HG03066 (cell line): Measurements from ENCODE around the gene CETN1.

Experiments
- ATAC-seq: cut with Tn5 transposase; IDR thresholded peaks from one replicate; pipeline ENCODE4 v1.9.1; 2021; ENCODE audit warnings: low read depth; ENCODE audit not compliant: unreplicated experiment

Gene CETN1

DNA sequence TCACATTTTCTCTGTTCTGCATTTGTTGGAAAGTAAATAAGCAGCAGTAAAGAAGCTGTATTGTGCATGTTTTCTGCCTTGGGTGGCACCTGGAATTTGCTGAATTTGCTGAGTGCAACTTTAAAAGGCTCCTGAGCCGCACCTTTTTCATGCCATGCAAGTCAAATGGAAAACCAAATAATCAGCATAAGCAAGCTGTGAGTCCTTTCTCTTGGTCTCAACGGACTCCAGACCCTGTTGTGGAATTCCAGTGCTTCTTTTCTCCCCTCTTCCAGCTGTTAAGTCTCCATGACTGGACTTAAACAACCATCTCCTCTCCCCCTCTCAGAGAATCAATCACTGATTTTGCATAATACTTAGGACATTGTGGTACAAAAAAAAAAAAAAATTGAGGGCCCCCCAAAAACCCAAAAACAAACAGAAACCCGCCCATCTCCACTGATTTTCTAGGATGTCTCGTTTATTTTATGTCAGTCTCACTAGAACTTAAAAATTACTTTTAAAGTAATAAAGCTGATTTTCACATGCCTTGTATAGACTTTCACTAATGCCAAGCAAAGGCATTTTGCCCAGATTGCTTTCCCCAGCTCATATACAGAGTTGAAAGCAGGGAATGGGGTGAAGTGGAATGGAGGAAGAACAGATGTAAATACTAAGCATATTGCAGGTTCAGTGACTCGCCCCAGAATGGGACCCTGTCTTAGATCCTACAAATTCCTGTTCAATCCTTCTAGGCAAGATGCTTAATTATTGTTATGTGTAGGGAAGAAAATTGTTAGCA is 5.1 kb upstream of the CETN1 start:
- ATAC-seq: no peak

DNA sequence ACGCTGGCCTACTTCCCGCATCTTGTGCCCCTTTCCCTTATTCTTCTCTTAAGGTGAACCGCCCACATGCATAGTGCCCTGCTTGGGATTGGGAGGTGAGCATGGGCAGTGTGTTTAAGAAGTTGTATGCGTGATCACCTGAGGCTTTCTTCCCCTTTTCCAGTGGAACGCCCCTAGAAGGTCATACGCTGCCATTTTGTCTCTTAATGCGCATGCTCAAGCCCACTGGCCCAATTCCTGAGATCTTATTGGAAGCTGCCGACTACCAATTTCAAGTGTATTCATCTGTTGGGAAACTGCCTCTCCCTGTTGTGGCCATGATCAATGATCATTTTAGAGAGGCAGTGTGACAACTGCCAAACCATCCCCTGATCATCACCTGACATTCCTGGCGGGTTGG is 3.3 kb upstream of the CETN1 start:
- ATAC-seq: no peak

DNA sequence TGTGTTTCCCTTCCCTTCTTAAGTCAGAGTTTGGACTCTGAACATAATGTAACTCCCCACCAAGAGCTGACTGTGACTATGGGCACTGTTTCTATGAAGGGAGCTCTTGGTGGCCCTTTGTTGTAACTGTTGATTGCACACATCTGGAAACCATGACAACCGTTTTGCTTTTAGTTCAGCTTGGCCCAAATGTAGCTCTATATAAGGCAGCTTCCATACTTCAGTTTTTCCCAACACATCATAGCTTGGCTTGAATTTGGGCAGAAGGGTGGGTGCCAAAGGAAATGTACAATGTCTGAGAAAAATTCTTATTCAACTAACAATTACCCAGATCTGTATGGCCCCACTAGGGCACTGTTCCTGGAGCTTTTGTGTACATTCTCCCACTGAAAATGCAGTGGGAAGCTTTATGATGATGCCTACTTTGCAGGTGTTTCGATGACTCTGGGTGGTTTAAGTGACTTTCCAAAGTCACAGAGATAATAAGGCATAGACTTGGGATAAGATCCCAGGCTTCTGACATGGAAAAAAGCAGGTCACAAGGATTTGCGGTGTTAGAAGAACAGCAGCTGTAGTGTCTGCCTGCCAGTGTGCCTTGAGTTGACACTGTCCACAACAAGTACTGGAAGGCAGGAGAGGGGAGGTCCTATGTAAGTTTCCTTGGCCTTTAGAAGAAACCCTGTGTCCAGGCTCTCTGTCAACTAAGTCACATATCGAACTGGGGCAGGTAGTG is 2.4 kb upstream of the CETN1 start:
- no peak for ATAC-seq

DNA sequence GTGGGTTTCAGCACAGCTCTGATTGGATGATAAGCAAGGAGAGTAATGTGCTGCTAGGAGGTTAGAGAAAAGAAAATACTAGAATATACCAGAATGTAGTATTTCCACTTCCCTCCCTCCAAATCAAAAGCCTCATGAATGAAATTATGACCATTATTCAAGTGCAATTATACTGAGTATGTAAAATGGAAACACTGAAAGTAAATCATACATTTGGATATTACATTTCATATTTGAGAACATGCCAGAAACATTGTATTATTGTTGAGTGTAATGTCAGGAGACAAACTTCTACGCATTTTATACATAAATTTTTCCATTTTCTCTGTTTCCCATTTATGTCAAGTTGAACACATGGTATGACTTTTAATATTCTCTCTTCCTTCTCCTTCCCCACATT is 942 bp upstream of the CETN1 start:
- no peak for ATAC-seq

DNA sequence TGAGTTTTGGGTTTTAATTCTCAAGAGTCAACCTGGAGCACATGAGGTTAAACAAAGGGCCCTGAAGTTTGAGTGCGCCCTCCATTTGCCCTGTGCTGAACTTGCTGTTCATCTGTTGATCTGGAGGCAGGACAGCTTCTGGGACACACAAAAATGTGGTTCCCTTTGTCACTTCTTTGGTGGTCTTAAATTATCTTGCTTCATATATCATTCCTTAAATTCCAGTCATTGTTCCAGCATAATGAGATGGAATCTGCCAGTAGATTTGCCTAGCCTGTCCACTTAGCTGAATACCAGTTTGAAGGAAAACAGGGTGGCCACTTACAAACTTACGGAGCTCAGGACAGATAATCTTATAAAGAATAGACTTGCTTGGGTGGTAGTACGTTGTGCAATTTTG is 916 bp downstream of the CETN1 start:
- no peak for ATAC-seq

DNA sequence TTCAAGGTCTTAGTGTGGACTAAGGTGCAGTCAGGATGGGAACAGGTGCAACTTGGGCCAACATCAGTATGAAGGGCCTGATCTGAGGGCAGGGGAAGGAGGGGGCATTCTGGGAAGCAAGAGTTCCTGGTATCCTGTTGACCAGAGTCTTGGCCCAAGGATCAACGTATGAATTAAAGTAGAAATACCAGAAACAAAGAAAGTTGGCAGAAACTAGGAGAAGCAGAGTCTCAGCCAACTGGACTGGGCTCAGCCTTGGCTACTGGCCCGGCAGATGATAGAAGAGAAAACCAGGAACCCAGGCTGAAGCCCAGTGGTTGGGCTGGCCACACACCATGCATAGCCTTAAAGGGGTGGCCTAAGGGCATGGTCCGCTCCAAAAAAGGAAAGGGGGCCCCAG is 2.3 kb downstream of the CETN1 start:
- no peak for ATAC-seq

DNA sequence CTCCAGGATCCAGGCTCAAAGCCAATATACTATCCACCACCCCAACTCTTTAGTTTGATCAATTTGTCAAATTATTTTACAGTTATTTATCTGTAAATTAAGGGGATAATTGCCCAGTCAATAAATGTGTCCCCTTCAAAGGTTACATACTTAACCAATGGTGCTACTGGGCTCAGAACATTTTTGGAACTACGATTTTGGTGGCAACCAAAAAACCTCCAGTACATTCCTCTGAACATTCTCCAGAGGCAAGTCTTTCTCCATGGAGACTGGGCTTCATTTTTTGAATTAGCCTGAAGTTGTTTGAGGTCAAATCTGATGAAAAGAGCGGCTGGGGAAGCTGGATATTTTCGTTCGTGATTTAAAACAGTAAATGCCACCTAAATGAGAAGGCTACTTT is 14.9 kb downstream of the CETN1 start:
- ATAC-seq: no peak

DNA sequence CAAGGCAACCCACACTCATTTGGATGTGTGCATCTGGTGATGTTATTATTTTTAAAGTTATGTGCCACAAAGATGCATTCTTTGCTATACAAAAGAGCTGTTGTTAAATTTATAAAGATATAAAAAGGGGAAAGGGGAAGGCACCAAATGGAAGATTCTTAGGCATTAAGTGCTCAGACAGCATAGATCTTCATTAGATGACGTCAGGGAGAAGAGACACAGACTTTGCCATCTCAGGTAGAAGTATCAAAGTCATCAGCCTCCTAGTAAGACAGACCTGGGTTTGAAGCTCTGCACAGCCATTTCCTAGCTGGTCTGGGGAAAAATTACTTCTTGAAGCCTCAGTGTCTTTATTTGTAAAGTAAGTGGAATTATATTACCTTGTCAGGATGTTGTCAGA is 15.4 kb downstream of the CETN1 start:
- no peak for ATAC-seq

DNA sequence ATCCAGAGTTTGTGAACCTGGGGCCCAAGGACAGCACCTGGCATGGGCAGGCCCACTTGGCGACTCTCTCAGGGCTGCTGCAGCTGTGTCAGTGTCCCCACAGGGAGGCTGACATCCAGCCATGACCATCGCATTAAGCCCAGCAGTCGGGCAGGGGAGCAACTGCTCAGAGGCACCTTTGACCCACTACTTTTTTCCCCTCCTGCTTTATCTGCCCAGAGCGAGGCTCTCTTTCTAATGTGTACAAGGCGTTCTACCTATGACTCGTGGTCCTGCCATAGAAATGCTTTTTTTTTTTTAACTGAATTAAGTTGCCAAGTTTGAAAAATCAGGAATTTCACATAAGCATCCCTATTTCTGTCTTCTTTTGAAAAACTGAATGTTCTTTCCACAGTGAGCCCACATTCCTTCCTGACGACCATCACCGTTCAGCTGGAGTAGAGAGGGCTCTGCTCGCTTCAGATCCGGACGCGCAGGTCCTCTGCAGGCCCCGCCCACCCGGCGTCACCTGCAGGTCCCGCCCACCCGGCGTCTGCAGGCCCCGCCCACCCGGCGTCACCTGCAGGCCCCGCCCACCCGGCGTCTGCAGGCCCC is 16.2 kb downstream of the CETN1 start:
- ATAC-seq: peak; percentile 46

DNA sequence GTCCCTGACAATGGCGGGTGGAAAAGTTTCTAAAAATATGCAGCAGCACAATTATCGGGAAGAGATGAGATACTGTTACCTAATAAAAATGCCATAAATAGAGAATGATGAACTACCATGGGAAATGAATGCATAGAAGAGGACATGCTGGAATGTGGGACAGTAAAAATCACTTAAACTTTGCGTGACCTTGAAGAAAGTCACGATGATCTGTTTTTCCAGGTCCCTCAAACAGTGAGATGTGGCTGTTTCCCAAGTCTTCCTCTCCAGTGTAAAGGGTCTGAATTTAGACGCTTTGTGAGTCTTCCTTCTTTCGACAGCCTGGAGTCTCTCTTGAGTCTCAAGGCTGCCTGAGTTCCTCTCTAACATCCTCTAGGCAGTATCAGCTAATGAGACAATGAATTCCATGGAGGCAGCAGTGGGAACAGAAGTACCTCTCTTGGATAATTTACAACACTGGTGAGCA is 18.0 kb downstream of the CETN1 start:
- no peak for ATAC-seq

DNA sequence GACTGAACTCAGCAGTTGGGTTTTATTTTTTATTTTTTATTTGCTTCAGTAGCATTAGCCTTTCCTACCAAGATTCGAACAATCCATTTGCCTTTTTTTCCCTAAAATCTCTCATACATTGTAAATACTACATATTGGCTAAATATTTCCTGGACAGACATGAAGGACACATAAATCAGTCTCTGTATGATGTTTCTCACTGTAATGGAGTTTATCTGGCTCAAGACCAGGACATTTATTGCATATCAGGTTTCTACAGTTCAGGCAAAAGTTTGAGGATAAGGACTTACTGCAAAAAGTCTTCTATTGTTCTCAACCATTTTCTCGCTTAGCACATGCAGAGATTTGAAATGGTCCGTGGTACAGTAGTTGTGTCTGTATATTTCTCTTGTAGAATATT is 19.9 kb downstream of the CETN1 start:
- no peak for ATAC-seq

DNA sequence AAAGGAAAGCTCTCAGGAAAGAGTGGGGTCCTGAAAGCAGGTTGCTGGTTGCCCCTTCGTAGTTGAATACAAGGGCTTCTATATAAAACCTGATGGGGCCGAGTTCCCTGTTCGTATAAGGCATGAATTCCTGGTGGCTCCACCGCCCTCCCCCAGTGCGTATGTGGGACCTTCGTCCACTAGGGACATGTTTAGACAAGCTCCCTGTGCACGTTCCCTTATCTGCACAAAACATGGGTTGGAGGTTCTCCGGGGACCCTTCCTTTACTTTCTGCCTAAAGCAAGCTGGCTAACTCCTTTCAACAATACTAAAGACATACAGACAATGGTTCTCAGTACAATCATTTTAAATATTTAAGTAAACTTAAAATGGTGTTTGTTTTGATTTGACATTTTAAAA is 24.6 kb downstream of the CETN1 start:
- no peak for ATAC-seq

DNA sequence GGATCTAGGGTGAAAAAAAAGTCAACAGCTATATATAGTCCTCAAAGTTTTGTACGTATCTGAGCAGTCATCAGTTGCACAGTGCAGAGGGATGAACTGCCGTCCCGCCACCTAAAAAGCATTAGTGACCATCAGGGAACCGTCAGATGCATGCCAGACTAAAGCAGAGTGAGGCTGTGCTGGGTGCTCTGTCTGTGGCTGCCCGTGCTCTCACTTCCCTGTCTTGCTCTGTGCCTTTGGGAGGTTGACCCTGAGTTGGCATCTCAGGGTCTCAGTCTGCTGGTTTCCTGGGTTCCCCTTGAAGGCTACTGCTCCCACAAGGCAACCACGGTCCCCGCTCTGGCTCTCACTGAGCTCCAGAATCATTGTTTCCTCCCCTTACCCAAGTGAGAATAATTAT is 27.8 kb downstream of the CETN1 start:
- no peak for ATAC-seq

DNA sequence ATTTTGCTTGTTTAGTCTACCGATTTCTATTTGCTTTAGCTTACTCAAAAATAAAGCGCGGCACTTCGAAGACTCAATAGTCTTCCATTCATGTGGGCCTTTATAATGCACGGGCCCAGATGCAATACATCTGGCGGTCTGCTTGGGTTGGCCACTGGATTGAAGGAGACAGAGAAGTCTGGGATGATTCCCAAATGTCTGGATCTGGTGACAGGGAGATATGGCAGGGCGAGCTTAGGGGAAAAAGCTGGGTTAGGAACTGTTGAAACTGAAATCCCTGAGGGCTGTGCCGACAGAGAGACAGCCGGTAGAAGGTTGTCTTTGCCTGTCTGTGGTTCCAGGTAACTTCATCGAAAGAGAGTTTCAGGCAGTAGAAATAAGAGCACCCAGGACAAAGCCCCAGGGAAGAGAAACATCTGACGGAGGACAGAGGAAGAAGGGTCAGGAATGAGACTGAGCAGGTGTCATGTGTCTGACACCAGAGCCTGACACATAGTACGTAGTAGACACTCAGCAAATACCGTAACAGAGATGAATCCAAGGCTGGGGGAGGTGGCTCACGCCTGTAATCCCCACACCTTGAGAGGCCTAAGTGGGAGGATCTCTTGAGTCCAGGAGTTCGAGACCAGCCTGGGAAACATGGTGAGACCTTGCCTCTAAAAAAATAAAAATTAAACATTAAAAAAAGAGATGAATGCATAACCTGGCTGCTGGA is 30.2 kb downstream of the CETN1 start:
- no peak for ATAC-seq

DNA sequence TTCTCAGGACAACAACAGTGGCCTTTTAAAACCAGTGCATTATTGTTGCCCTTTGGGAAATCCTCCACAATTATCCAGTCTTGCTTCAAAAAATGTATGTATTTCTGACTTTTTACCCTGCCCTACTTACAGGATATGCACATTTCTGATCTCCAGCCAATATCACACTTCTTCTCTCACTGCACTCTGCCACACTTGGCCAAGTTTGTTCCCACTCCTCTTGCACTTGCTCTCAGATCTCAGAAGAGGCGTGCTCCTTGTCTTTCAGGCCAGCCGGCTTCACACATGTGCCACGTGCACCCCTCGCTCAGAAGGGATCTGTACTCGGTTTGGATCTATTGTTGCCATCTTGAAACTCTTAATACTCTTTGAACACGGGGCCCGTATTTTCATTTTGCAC is 32.0 kb downstream of the CETN1 start:
- no peak for ATAC-seq

DNA sequence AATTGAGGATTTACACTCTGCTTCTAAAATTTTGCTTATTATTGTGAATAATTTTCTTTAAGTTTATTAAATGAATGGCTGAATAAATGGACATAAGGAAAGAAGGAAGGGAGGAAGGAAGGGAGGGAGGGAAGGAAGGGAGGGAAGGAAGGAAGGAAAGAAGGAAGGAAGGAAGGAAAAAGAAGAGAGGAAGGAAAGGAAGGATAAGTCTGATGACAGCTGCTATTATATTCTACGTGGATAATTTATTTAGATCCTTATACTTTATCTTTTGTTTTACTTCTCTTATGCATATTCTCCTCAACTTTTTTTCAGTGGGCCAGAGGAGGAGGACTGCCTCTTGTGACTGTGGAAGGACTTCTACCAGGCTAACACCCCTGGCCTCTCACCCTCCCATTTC is 34.0 kb downstream of the CETN1 start:
- no peak for ATAC-seq

DNA sequence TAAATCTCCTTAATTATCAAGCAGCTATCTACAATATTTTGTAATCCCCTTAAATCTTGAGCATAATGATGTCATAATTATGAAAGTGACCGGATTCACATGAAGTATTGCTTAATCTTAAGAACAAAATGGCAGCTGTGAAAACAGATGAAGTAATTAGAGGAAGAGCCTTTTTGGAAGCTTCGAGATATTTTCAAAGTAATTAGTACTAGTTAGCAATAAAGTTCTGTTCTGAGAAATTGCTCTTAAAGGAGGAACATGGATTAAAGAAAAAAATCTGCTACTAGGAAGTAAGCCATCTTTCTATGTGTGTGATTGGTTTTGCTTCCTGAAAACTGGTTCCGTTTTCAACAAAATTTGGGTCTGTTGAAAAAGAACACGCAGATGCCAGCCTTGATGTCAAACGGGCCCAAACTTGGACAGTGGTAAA is 34.9 kb downstream of the CETN1 start:
- ATAC-seq: no peak

DNA sequence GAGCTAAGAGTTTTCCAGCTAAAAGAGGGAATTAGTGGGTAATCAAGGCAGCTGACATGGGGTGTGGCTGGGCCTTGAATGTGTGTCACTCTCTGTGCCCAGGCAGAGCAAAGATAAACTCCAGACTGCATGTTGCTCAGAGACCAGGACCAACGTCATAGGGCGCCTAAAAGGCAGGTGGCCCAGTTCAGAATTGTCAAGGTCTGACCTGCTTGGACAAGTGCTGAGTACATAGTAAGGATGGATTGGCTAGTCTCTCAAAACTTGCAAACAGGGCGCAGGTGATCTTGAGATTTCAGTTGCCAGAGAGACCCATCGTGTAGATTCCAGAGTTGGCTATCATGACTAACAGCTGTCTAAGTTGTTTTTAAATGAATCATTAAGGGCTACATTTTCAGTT is 35.6 kb downstream of the CETN1 start:
- no peak for ATAC-seq

DNA sequence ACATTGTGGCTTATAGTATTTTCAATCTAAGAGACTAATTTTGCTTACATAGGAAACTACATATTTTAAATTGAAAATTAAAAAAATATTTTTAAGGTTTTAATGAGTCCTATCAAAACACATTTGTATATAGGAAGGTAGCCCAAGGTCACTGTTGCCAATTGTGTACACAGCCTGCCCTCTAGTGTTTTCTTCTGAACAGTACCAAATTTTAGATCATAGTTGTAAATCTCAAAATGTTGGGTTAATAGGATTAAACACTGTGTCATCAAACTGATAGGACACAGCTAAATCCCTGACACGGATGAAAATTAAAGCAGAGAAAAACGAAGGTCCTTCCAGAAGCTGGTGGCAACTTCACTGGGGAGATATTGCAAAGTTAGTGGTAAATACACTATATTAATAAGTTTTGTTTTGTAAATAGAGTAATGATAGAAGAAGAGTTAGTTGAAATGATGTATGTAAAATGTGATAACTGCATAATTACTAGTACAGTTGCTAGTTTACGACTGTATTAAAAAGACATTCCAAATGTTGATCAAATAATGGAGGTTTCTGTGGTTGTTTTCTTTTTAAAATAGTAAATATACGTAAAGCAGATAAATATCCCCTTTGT is 36.3 kb downstream of the CETN1 start:
- no peak for ATAC-seq

DNA sequence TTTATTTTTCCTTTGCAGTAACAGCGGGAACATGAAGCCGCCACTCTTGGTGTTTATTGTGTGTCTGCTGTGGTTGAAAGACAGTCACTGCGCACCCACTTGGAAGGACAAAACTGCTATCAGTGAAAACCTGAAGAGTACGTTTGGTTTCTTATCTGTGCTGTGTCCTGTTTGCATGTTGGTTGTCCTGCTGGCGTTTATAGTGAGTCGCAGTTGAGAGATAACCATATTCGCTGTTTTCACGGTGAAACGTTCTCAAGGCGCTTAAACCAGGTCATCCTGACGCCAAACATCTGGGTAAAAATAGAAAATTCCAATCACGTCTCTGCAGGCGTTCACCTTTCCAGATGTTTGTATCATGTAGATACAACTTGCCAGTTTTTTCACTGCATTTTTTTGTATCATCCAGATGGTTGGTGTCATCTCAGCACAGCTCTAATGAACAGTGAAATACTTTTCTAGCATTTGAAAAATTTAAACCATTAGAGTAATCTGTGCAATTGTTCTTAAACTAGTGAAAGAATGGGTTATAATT is 37.9 kb downstream of the CETN1 start:
- ATAC-seq: no peak
